ENCODE results near the gene ABHD4.
A peak's percentile ranks its signal among the peaks of the same experiment; 100 is the strongest.
"Not testable (repeated sequence)": the region's sequence is repeated elsewhere in the genome, so short reads cannot be mapped to it uniquely, and the experiment has no call there.

Gene ABHD4

DNA sequence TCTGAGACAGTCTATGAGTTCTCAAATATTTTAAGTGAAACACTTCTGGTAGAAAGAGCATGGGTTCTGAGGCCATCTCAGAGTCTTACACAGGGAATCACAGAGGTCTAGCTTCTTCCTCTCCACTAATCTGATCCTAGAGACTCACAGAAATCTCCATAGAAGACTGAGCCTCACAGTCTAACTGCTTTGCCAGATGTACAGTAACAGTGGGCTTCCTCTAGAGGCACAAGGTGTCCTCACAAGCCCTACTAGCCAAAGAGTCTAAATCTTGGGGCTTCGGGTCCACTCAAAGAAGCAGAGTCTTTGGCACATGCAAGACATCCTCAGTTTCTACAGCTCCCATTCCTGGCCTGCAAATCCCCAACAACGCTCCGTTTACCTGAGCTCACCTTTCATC, 32.0 kb downstream of the ABHD4 start:
- no peak for DNase-seq

DNA sequence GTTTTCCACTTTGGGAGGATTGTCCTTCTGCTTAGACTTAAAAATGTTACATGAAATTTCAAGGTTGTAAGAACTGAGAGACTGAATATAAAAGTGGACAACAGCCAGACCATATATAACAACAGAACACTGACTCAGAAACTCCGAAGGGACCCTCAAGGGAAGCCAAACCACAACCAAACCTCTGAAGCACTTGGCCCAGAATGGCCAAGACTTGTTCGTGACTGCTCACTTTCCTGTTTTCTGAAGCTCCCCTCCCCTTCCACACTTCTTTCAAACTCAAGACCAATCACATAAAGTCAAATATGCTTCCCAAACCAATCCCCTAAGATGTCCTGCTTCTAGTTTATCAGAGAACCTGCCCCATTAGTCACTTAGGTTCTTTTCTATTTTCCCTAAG, 32.4 kb downstream of the ABHD4 start:
- DNase-seq, result no peak

DNA sequence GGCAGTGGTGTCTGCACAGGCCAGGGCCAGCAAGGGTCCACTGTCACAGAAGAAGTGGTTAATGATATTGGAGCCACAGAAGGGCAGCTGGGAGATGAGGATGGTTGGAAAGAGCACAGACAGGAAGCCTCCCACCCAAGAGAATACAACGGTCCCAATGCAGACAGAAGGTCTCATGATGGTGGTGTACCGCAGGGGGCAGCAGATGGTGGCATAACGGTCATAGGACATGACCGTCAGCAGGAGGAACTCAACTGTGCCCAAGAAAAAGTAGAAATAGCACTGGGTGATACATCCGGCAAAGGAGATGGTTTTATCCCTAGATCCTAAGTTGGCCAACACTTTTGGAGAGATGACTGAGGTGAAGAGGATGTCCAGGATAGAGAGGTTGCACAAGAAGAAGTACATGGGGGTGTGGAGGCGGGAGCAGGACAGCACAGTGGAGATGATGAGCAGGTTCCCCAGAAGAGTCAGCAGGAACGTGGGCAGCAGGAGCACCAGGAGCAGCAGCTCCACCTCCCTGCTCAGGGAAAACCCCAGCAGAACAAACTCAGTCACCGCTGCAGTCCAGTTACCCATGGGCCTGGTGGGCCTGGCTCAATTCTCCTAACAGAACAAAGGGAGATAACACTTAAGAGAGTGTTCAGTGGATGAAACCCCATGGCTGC, 36.3 kb downstream of the ABHD4 start:
- peak; percentile 18 to 74 for DNase-seq

DNA sequence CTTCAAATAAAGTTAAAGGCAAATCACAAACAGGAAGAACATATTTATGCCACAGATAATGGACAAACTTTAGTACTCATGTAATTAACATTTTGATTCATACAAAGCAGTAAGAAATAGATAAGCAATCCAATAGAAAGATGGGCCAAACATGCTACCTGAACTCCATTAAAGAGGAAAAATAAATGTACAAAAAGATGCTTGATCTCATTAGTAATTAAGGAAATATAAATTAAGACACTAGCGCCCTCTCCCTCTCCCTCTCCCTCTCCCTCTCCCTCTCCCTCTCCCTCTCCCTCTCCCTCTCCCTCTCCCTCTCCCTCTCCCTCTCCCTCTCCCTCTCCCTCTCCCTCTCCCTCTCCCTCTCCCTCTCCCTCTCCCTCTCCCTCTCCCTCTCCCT, 37.9 kb downstream of the ABHD4 start:
- not testable (repeated sequence) for DNase-seq

DNA sequence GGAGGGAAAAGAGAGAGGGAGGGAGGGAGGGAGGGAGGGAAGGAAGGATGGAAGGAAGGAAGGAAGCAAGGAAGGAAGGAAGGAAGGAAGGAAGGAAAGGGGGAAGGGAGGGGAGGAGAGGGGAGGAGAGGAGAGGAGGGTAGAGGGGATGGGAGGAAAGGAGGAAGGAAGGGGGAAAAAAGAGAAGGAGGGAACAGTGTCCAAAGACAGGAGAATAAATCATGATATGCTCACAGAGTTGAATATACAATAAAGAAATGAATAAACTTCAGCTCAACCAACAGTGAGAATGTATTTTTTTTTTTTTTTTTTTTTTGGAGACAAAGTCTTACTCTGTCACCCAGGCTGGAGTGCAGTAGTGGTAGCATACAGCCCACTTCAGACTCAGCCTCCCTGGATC, 42.1 kb downstream of the ABHD4 start:
- DNase-seq, result no peak

DNA sequence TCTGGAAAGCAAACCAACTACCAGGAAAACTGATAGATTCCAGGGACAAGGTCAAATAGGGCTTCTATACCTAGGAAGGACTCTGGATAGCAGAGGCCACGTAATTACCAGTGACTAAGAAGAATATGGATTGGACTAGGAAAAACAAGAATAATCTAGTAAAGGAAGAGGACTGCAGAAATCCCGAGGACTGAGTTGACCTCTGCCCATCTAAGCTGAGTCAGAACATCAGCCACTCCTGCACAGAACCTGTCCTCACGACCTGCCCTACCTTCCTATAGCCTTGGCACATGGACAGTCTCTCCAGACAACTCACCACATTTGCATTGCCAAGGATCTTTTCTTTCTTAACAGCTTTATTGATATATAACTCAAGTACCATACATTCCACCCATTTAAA, 43.7 kb downstream of the ABHD4 start:
- no peak for DNase-seq

DNA sequence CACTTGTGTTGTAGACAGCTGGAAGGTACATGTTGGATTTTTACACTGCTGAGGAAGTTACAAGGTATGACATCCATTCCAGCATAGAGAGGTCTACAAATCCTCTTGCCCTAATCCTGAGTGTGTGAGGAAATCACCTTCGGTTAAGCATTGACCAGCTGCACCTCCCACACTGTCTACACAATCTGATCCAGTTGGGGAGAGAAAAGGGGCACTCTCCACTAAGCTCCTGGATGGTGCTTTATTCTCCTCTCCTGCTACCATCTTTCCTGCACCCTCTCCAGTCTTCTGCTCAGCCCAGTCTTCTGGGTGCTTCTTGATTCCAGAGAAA, 46.2 kb downstream of the ABHD4 start, which contains the start of gene OR6J1:
OR6J1 (minus strand) TSS at position 48 of the 331 bp plus-strand sequence. CDS start 9,541 bp downstream, outside the sequence.
- no peak for DNase-seq

DNA sequence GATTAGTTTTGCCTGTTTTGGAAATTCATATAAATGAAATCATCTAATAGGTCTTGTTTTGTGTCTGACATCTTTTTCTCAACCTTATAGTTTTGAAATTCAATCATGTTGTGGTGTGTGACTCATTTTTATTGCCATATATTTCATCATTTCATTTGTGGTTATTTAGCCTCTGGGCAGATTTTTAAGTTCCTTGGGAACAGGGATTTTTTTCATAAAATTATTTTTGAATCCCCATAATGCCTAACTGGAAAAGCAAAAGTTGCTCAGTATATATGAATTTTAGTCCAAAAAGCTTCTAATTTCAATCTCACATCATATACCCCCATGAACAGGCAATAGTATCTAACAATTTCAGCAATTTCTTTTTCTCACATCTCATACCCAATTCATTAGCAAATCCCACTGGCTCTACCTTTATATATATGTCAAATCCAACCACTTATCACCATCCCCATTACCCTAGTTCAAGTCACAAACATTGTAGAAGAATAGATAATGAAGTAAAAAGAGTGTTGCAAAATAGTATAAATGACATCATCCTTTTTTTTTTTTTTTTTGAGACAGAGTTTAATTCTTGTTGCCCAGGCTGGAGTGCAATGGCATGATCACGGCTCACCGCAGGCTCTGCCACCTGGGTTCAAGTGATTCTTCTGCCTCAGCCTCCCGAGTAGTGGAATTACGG, 48.6 kb downstream of the ABHD4 start:
- peak; percentile 84 to 86 for DNase-seq

DNA sequence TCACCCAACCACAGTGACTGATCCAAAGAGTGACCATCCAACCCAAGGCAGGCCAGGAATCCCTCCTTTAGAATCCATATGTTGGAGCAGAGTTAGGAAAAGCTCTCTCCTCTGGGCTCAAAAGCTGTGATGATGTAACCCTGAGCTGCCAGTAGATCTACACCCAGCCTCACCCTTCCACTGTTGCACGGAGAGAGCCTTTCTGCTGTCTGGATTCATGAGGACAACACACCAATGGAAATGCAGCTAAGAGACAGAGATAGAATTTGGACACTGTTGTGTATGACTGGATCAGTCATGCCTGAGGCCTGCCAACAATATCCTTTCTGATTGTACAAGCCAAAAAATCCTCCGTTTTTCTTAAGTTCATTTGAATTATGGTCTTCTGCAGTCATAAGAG, 50.4 kb downstream of the ABHD4 start:
- DNase-seq, result no peak

DNA sequence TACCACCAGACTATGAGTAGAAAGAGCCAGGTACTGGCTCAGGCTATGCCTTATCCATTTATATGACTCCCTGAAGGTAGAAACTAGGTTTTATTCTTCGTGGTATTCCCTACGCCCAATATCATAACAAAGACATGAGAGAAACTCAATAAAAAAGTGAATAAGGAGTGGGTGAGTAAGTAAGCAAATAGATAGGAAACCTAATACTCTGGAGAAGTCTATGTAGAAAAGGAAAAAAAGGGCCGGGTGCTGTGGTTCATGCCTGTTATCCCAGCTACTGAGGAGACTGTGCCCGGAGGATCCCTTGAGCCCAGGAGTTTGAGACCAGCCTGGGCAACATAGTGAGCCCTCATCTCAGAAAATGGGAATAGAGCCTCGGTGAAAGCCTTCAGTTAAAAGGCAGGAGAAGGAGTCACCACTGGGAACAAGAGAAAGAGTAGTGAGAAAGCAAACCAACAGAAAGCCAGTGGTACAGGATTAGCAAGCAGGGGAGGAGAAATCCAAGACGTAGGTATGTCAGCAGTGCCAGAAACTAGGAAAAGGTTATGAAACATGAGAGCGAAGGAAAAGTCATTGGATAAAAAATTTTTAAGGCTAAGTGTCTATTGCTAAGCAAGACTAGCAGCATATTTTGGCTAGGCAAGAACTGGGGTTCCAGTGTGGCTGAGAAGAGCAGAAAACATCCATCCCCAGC, 52.1 kb downstream of the ABHD4 start:
- DNase-seq, result no peak

DNA sequence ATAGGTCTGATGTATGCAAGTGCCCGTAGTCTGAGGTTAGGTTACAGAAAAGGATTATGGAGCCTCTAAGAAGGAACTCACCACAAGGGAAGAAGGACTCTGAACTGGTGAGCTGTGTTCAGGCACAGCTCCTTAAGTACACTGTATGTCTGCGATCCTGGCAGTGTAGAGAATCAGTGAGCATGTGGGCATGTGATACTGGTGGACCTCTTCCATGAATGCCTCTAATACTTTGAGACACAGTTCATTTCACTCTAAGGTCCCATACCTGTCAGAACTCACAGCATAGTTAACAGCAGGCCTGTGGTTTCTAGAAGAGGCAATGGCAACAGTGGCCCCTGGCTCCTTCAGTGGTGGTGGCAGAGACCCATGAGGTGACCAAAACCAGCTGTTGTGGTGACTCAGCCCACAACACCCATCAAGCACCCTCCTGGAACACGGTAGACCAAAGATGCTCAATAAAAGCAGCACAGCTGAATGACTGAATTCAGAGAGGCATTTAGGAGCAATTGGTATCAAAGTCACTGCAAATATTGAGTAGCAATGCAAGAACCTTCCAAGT, 52.9 kb downstream of the ABHD4 start:
- no peak for DNase-seq

DNA sequence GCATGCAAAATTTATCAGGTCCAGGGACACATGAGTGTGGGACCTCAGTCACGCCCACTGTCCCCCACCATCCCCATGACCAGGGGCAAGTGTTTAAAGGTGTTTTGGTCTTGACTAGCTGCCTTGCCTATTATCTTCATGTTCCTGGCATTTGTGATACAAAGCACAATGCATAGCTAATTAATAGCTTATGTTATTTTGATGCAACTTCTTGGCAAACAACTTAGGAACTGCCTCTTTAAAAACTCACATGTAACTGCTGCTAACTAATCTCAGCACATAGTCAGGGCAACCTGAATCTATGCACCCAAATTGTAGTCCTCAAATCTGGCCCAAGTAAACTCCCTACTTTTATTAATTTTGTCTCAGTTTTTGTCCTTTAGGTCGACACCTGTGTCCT, 53.5 kb downstream of the ABHD4 start:
- no peak for DNase-seq

DNA sequence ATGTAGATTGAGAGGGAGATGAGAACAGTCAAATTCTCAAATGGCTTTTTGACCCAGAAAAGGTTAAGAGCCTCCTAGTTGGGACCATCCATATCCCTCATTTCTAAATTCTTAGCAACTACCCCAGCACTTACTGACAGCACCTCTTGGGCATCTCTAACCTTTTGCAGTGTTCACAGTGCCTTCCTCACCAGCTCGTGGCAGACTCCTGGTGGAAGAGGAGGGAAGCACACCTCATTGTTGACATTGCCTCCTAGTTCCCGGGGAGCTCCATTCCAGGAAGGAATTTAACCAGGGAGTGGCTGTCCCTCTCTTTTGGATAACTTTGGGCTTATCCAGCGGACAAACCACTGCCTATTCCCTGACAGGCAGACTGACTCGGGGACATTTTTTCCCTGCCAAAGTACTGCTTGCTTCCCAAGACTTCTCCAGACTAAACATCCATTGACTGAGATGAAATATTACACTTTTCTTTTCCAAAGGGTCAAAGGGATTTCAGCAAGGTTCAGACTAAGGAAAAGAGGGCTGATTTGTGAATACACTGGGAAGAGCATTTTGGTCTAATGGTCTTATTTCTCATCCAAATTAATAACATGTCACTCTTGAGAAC, 55.0 kb downstream of the ABHD4 start:
- DNase-seq, result peak; percentile 49 to 81

DNA sequence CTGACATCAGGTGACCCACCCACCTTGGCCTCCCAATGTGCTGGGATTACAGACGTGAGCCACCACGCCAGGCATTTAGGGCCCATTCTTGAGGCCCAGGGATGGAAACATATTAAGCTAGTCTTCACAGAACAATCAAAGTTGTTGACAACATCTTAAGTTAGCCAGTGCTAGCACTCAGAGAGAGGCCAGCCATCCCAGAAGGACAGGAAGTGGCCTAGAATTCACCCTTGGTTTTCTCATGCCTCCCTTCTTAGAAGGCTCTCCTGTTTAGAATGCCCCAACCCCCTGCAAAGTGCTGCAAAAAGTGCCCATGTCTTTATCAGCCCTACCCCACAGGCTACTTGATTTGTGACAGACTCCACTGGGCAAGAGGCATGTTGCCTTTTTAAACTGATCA, 58.1 kb downstream of the ABHD4 start:
- DNase-seq, result no peak

DNA sequence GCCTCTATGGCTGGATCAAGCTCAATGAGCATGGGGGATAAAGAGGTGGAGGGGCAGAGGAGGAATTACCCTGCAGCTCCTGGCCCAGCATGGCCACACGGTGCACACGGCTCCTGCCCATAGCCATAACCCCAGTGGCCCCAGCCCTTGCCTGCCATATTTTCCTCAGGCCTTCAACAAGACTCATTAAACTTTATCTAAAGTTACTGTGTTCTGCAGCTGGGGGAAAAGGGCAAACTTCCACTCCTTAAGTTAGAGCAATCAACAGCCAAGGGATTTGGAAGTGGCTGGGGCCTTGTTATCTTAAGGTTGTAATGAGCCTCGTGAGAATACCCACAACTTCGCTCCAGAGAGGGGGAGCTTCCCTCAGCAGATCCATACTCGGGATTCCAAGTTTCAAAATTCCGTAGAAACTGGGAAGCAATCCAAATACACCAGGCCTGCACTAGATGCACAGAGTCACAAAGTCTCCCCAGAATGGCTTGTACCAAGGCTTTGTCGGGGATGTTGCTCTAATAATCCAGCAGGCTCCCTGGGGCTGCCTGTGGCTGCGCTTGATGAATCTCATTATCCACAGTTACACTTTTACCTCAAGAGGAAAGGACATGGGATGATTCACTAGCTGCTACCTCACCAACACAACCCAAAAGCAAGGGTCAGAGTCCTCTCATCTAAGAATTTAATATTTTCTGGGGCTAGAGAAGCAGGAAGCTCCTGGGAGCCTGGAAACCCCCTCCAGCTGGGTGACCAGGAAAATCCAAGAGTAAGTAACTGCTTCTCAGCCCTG, 59.0 kb downstream of the ABHD4 start:
- peak in 1 of 2 donors; percentile 47 for DNase-seq

DNA sequence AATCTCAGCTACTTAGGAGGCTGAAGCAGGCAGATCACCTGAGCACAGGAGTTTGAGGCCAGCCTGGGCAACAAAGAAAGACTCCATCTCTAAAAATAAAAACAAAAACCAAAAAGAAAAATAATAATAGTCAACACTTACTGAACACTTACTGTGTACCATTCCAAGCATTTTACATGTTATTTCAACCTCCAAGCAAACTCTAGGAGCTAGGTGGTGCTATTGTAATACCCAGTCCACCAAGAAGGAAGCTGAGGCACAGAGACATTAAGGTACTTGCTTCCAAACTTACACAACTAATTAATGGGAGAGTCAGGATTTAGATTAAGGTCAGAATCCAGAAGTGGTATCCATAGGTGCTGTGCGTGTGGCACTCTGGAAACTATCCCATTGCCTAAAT, 59.8 kb downstream of the ABHD4 start:
- peak; percentile 43 to 52 for DNase-seq

DNA sequence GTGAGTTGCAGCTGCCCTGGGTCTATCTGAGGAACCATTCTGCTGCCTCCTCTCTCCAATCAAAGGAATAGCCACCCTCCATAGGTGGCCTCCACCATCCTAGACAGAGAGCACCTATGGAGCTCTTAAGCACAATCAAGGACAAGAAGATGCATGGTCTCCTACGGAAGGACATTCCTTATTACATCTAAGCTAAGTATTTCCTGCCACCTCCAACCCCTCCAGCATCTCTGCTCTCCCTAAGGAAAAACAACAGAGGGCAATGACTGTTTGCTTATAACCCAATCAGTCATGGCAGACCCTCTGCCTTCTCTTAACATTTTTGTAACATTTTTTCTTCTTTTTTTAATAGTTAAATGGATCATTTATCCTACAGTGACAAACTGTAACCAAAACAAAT, 60.8 kb downstream of the ABHD4 start:
- no peak for DNase-seq

DNA sequence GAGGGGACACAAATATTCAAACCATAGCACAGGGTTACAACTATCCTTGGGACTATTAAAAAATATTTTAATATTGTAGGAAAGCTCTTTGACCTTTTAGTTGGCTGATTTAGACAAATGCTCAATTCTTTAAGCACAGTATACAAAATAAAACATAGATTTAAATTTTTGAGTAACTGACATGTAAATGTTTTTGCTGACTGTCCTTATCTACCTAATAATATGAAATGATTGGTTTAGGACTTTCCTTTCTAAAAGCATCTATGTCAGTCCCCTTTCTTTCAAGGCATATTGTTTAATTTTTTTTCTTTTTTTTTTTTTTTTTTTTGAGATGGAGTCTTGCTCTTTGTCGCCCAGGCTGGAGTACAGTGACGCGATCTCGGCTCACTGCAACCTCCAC, 62.6 kb downstream of the ABHD4 start:
- DNase-seq, result no peak

Measured in inflammatory macrophage treated with lipopolysaccharide for 1 hour (primary cell).